Thyroid gland (tissue), 4 donors: ENCODE measurements around the gene PIGBOS1.

Experiments
- CTCF ChIP-seq, 6 experiments: fragments of 200-600 bp in 3 of 6; fragments of 450-650 bp in 3 of 6; sonication (generic) in 3 of 6; IDR thresholded peaks; one replicate each; pipeline ENCODE4 v1.5.1; 2016 to 2019; ENCODE audit warnings: antibody characterized with exemption in 6 of 6, mild to moderate bottlenecking in 2 of 6, inconsistent platforms in 1 of 6, moderate library complexity in 1 of 6
- POLR2A ChIP-seq, 2 donors: fragments of 450-650 bp; IDR thresholded peaks; one replicate each; pipeline ENCODE4 v1.6.1; 2017; ENCODE audit warnings: antibody characterized with exemption in 2 of 2, mild to moderate bottlenecking in 2 of 2, moderate library complexity in 1 of 2

- TF ChIP-seq CTCF (IDR thresholded peaks at IDR 0.05) = no peak
- no peak for TF ChIP-seq POLR2A (IDR thresholded peaks at IDR 0.05)
Observed at GRCh38 chr15:55289011-55289745, 29.7 kb downstream of the PIGBOS1 start.
